Fibroblast of skin of abdomen (primary cell): ENCODE results near the gene TOMM5.
A peak's percentile ranks its signal among the peaks of the same experiment; 100 is the strongest.
"Not testable (repeated sequence)": the region's sequence is repeated elsewhere in the genome, so short reads cannot be mapped to it uniquely, and the experiment has no call there.

Experiments
- DNase-seq: peaks from one replicate; pipeline ENCODE4 v3.0.0-alpha.2; 2013

TOMM5 gene

DNA sequence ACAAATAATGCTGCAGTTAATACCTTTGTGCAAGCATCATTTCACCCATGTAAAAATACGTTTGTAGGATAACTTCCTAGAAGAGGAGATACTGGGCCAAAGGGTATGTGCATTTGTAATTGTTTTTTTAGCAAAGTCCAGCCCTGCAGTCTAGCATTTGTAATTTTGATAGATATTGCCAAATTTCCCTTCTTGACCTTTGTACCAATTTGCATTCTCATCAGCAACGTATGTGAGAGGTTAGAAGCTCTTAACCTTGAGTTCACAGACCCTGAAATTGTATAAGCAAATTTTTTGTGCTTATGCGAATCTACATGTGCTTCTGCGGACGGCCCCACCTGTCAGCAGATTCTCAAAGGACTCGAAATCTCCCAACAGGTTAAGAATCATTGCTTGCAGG is 18.6 kb upstream of the TOMM5 start:
- no peak for DNase-seq

DNA sequence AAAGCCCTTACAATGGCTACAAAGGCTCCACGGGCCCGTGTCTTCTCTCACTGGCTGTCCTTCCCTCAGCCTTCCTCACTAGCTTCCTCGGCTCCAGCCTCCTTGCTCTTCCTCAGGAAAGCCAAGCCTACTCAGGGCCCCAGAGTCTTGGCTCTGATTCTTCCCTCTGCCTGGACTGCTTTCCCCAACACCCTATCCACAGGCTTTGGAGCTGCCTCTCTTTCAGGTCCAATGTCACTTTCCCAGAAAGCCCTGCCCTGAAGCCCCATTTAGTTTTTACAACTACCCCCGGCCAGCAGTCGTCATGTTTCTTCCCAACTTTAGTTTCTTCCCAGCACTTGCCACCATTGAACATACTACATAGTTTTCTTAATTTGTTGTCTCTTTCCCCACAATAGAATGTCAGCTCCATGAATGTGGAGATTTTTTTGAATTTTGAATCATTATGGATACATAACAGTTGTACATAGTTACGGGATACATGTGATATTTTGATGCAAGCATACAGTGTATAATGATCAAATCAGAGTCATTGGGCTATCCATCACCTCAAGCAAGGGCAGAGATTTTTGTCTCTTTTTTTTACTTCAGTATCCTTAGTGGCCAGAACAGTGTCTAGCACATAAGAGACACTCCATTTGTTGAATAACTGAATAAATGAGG is 17.5 kb upstream of the TOMM5 start:
- no peak for DNase-seq

DNA sequence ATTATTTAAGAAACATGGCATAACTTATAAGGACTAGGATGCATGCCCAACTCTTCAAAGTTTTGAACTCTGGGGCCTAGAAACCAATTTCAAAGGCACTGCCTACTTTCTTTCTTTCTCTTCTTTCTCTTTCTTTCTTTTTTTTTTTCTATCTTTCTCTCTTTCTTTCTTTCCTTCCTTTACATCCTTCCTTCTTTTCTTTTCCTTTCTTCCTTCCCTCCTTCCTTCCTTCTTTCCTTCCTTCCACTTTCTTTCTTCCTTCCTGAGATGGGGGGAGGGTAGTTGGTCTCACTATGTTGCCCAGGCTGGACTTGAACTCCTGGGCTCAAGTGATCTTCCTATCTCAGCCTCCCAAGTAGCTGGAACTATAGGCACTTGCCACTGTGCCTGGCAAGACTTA is 15.9 kb upstream of the TOMM5 start:
- no peak for DNase-seq

DNA sequence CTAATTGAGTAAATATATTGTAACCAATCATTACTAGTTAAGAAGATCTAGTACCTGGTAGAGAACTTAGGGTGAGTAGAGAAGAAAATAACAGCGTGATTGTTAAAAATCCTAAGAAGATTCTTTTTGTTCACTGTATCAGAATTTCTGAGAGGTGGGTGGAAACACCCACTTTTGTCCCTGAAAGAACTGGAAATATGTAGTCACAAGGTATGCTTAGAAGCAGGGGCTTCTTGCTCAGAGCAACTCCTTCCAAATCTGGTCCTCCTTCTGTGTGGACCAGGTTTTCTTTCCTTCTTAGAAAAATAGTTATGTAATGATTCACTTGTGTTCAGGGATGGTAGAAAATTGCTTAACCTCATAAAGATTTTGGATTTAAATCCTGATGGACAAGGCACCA is 11.9 kb upstream of the TOMM5 start:
- DNase-seq = no peak

DNA sequence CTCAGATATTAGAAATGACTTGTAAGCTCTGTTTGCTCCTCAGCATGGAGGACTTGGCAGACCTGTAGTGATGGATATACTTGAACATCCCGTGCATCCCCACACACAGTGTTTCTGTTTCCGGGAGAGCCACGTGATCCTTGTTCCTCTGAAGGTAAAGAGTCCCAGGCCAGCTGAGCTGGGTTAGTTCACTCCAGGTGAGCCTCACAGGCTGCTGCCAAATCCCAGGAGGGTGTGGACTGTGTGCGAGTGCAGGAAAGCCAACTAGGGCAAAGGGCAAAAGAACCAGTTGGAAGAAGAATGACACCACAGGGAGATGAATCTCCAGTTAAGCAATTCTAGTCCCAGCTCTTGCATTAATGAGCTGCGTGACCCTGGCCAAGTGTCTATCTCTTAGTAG is 10.4 kb upstream of the TOMM5 start:
- no peak for DNase-seq

DNA sequence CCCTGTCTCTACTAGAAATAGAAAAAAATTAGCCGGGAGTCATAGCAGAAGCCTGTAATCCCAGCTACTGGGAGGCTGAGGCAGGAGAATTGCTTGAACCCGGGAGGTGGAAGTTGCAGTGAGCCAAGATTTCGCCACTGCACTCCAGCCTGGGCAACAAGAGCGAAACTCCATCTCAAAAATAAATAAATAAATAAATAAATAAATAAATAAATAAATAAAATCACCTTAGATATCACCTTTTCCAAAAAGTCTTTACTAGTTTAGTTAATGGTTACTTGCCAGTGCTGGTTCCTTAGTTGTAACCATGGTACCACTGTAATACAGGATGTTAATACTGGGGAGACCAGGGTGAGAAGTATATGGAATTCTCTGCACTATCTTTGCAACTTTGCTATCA is 9.7 kb upstream of the TOMM5 start:
- not testable (repeated sequence) for DNase-seq

DNA sequence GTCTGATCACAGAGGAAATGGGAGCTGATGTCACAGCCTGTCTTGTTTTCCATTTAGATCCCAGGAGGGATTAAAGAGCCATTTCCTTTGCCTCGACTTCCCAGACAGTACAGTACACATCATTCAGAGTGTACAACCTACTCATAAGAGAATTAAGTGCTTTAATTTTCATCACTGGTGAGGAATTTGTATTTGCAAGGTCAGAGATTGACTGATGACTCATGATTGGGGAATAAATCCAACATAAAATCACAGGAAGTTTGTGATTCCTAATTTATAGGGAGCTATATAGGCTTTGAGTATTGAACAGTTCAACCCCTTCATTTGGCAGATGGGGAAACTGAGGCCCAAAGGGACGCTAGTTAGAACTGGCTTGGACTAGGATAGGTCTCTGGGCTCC is 4.1 kb upstream of the TOMM5 start:
- no peak for DNase-seq

DNA sequence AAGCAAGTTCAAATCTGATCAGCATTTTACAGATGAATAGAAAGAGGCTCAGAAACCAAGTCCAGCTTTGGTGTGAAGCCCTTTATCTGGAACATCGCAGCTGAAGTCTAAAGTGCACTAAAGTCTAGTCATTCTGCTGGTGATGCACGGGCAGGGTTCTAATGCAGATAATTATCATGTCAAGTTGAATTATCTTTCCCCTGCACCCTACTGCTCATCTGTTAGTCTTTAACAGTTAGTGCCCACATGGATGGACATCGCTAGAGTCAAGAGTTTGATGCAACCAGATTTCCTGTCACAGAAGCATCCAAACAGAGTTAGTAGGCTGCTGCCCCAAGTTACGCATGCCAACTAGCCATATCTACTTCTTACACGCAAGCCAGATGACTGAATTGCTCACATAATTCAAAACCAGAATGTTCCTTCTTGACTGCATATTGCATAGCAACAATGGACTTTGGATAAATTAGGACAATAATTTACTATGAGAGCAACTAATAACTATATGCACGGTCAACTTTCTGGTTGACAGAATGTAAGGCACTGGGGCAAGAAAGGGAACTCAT is 1.6 kb upstream of the TOMM5 start:
- no peak for DNase-seq

DNA sequence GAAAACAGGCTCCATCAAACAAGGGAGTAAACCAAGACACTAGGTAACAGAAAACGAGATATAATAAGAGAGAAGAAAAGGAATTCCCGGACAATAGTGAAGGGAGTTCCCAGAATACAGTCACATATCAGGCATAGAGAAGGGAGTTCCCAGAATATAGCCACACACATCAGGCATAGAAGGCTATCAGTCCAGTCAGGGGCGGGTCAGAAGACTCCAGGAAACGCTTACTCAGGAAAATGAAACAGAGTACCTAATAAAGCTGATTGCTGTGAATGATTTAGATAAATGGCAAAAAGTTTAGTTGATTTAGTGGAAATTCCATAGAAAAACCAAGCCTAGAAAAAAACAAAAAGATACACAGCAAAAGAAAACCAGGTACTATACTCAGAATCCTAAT is 4.9 kb downstream of the TOMM5 start:
- no peak for DNase-seq

DNA sequence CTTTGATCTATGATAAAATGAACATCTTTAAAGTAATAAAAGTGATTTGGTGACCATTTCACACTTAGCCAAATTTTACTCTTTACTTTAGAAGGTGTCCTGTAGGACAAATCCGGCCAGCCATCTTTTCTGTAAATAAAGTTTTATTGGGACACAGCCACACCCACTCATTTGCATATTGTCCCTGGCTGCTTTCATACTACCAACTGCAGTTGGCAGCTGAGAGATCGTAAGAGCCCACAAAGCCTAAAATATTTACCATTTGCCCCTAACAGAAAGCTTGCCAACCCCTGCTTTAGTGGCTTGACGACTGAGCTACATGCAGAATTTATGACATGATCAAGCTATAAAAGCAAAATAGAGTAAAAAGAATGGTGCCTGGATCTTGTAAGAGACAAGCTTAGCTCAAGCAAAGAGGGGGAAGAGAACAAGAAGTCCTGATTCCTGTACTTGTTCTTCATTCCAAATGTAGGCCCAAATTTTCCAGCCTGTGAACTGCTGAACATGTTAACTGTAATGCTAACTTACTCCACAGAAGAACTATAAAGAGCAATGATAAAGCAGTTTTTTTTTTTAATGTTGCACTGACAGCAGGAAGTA is 8.8 kb downstream of the TOMM5 start:
- DNase-seq = no peak

DNA sequence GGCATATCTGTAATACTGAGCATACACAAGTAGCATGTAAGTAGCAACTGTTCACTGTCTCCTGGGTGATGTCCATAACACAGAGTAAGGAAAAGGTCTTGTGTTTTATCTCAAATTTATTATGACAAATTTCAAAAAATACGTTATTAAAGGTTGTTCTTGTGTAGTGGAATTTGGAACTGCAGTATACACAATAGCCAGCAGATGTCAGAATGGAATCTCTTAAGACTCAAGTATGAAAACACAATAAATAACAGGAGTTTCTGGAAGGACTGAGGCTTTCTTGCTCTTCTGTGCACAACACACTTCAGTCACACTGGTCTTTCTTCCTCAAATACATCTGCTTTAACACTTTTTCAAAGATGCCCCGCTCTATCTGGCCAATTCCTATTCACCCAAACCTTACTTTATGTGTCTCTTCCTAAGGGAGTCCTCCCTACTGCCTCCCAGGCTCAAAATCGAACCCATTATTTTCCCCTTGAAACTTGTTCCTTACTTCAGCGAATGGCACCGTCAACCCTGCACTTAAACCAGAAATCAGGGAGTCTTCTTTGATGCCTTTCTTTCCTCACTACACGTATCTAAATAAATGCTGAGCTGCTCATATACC is 9.7 kb downstream of the TOMM5 start:
- DNase-seq = peak; percentile 47

DNA sequence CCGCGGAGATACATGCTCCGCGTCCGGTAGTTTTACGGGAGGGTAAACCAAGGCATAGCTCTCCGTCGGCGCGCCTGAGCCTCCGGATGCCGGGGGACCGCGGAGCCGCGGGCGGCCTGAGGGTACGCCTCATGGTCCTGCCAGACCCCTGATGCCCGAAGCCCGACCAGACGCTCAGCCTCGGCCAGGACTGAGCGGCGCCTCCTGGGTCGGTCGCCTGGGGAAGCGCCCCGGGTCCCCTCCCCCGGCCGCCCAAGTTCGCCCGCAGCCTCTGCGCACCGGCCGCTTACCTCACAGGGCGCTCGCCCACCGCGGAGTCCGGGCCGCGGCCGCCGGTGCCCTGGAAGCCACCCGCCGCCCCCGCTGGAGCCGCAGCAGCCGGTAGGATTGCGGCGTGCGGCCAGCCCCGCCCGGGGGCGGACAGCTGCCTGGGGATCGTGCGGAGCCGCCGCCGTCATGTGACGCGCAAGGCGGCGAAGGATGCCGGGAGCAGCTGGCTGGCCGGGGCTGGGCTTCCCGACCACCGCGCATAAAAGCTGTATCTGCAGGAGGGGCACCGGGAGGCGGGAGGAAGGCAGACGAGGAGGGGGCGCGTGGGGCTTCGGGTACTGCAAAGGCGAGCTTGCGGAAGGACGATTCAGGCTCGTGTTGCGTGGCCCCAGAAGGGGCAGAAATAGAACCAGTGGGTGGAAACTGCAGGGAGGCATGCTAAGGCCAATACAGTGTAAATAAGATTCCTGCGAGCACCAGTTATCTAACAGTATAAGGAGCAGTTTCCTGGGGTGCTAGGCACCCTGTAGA is 16.3 kb downstream of the TOMM5 start, which contains the start of gene FBXO10:
Gene FBXO10 (minus strand): TSS at position 460 of the 801 bp plus-strand sequence. CDS start 34,612 bp downstream, outside the sequence.
- peak; percentile 70 for DNase-seq

DNA sequence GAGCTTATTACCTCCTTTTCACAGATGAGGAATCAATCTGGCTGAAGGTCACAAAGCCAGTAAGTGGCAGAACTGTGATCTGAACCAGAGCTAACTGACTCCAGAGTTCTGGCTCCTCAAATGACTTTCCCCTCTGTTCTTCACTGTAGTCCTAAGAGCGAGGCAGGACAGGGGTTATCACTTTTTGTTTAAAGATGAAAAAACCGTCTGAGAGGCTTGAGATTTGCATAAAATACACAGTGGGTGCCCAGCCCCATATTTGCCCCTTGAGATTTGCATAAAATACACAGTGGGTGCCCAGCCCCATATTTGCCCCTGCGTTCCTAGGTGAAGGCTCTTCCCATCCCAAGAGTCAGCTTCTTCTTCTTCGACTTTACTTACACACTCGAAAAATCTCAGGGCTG is 16.9 kb downstream of the TOMM5 start:
- DNase-seq = no peak

DNA sequence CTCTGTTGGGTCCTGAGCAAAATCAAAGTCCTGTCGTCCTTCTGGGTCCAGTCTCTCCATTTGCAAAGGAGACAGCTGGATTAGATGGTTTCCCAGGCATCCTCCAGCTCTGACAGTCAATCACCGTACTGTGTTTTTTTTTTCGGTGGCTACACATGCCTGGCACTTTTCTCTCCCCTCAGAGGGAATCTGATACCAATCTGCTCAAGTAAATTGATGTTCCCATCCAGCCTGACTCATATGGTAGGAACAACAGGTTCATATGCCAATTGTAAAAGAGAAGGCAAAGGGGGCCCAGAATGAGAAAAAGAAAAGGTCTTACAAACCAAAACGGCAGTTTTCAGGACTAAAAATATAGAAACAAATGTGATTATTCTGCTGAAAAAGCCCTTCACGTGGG is 17.4 kb downstream of the TOMM5 start:
- no peak for DNase-seq

DNA sequence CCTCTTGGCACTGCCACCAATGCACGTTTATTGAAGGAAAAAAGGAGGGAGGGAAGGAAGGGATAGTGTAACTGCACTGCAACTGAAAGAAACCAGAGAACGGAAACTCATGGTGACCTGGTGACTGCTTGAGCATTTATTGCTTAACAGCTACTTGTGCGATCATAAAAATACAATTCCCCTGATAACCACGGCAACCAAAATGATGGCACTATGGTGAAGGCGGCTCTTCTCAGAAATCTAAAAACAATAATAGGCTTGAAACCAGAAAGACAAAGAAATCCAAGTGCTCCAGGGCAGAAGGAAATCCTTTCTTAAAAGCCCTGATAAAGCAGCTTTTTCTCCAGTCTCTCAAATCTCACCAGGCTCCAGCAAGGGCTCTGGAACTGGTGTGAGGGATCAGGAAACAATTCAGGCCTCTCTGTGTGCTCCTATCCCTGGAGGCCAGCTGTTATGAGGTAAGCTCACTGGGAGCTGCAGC is 18.1 kb downstream of the TOMM5 start:
- DNase-seq = peak; percentile 21

DNA sequence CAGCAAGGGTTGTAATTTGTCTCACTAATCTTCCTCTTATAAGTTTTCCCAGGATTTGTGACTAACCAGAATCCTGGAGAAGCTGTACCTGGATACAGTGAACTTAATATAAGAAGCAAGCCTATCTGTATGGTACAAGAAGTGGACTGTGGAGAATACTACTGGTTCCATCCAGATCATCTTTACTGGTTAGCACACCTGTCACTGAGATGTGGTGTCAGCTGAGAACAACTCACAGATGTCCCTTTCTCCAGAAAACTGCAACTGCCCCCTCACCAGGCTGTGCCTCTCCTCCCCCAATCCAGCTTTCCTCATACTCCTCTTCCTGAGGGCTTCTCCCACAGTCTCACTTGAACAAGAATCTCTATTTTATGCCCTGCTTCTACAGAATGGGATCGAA is 21.1 kb downstream of the TOMM5 start:
- no peak for DNase-seq

DNA sequence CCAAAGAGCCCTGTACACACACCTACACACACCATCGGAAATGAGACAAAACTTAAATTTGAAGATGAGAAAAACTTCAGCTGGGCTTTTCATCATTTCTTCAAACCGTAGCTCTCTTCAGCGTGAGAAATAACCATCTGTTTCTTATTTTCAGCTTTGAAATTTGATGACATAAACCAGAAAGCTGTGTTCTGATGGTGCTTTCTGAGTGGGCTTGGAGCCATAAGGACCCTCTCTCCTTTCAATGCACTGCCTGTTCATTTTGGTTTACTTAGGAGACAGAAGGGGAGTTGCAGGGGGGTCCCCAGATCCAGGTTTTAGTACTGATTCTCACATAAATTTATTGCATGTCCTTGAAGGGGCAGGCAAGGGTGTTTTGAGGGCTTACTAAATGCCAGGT is 25.7 kb downstream of the TOMM5 start:
- no peak for DNase-seq

DNA sequence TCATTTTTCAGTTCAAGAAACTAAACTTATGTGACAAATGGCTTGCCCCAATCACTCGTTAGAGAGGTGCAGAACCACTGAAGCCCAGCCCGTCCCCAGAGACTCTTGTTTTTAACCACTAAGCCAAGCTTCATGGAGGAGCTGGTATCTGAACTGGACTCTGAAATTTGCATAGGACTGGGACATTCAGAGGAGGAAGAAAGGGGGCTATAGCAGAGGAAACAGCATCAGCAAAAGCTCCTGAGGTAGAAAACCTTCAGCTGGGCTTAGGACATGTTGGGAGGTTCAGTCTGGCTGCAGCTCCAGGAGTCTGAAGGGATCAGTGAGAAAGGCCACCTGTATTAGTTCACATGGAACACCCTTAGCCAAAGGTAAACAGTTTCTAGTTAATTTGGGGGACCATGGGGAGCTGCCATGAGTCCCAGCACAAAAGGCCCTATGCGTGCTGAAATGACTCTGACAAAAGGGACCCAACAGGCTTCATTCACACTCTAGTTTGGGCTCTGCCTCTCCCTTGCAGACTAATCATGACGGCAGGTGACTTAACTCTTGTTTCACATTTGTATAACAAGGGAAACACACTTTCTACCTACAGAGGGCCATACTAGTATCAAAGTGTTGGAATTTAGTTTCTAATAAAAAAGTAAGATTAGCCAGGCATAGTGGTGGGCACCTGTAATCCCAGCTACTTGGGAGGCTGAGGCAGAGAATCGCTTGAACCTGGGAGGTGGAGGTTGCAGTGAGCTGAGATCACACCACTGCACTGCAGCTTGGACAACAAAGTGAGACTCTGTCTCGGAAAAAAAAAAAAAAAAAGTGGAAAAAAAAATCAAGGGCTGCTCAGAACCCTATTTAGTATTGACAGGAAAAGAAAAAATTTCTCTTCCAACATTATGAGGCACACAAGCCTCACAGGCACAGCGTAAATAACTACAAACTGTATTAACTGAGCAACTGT is 26.5 kb downstream of the TOMM5 start:
- no peak for DNase-seq

DNA sequence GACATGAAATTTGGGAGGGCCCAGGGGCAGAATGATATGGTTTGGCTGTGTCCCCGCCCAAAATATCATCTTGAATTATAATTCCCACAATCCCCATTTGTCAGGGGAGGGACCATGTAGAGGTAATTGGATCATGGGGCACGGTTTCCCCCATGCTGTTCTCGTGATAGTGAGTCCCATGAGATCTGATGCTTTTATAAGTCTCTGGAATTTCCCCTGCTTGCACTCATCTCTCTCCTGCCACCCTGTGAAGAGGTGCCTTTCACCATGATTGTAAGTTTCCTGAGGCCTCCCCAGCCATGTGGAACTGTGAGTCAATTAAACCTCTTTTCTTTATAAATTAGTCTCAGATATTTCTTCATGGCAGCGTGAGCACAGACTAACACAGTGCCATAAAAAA is 27.5 kb downstream of the TOMM5 start:
- DNase-seq = no peak

DNA sequence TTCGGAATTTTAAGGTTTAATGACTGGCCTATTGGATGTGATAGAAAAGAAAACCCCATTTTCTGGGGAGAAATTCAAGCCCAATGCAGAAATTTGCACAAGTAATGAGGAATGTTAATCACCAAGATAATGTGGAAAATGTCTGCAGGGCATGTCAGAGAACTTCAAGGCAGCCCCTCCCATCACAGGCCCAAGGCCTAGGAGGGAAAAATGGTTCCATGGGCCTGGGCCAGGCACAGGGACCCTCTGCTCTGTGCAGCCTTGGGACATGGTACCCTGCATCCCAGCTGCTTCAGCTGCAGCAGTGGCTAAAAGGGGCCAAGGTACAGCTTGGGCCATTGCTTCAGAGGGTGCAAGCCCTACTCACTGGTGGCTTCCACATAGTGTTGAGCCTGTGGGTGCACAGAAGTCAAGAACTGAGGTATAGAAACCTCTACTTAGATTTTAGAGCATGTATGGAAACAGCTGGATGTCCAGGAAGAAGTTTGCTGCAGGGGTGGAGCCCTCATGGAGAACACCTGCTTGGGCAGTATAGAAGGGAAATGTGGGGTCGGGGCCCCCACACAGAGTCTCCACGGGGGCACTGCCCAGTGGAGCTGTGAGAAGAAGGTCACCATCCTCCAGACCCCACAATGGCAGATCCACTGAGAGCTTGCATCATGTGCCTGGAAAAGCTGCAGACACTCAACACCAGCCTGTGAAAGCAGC is 28.4 kb downstream of the TOMM5 start:
- DNase-seq = no peak

DNA sequence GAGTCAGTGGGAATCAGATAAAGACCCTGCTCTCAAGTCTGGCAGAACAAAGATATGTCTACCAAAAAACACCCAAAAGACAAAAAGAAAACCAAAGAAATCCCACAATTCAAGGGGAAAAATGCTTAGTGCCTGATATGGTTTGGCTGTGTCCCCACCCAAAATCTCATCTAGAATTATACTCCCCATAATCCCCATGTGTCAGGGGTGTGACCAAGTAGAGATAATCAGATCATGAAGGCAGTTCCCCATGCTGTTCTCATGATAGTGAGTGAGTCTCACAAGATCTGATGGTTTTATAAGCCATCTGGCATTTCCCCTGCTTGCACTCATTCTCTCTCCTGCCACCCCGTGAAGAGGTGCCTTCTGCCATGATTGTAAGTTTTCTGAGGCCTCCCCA is 29.6 kb downstream of the TOMM5 start:
- no peak for DNase-seq
